GM19351 (cell line): ENCODE measurements around the gene WDR1.
A peak's percentile ranks its signal among the peaks of the same experiment; 100 is the strongest.
"Not testable (repeated sequence)": the region's sequence is repeated elsewhere in the genome, so short reads cannot be mapped to it uniquely, and the experiment has no call there.

Experiments
- ATAC-seq: cut with Tn5 transposase; IDR thresholded peaks from one replicate; pipeline ENCODE4 v1.9.1; 2021; ENCODE audit warnings: mild to moderate bottlenecking, moderate library complexity; ENCODE audit not compliant: unreplicated experiment

WDR1 gene

GRCh38 chr4:10134141-10134540, 17.5 kb upstream of the WDR1 start:
- ATAC-seq = no peak

GRCh38 chr4:10131202-10131601, 14.6 kb upstream of the WDR1 start:
- ATAC-seq = no peak

GRCh38 chr4:10130178-10130888, 13.7 kb upstream of the WDR1 start:
- no peak for ATAC-seq

DNA sequence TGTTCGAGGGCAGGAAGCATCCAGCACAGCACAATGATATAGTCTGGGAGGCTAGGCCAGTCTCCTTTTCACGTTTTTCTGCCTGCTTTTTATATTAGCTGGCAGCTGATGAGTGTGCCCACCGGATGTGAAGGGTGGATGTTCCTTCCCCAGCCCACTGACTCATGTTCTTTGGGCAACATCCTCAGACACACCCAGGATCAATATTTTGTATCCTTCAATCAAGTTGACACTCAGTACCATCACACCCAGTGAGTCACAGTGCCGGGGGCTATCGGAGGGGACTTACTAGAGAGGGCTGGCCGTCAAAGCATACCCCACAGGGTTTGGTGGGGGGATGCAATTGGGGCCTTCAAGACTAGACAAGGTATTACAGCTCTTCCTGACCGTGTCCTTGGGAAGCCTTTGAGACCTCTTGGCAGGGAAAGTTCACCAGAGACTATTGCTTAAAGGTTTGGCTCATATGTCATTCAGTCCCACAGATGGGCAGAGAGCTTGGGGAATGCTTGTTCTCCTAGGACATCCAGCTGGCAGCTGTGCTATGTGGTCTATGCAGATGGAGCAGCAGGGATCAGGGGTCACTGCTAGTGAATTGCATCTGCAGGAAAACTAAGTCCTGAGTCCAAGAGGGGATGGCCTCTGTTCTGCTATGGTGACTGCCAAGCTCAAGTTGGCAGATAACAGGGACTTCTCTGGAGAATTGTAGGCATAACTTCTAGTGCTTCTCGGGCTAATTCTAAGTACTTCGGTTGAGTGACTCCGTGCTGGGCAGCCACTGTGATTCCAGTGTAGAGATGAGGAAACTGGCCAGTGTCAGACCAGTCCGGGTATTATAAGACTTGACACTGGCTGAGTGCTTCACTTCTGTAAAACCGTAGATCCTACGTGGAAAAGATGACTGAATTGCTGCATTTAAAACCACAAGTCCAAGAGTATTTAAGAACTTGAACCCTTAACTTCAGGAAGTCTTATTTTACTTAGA, 12.9 kb upstream of the WDR1 start:
- no peak for ATAC-seq

GRCh38 chr4:10128761-10129160, 12.2 kb upstream of the WDR1 start:
- ATAC-seq = no peak

DNA sequence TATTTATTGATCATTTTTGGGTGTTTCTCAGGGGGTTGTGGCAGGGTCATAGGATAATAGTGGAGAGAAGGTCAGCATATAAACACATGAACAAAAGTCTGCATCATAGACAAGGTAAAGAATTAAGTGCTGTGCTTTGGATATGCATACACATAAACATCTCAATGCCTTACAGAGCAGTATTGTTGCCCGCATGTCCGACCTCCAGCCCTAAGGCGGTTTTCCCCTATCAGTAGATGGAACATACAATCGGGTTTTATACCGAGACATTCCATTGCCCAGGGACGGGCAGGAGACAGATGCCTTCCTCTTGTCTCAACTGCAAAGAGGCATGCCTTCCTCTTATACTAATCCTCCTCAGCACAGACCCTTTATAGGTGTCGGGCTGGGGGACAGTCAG, 10.9 kb upstream of the WDR1 start:
- not testable (repeated sequence) for ATAC-seq

DNA sequence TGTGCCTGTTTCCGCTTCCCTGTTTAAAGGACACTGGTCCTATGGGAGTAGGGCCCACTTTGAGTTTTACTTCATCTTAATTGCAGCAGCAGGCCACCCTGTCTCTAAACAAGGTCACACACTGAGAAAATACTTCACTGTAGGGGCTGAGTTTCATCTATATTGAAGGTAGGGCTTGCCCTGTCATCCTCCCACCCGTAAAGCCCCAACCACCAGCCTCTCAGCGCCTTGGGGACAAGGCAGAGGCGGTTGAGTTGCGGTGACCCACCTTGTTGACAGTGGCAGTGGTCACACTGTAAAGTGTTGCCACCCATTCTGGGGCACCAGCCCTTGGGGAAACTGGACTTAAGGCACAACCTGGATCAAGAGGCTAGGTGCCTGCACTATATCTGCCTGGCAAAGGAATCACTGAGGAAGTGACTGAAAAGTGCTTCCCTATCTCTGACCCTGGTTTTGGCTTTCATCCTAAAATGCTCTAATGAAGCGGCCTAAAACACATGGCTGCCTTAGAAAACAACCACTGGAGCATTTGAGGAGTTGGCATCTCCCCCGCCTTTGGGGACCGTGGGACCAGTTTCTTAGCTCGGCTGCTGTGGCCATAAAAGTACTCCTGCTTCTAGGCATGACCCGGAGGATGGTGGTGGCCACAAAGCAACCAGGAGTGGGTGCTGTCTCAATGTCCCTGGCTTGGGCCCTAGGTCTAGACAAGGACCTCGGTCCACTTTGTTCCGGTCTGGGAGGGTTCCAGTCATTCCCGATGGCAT, 7.8 kb upstream of the WDR1 start:
- no peak for ATAC-seq

GRCh38 chr4:10123227-10124101, 6.9 kb upstream of the WDR1 start:
- no peak for ATAC-seq

- ATAC-seq = no peak
Measured at GRCh38 chr4:10122236-10122932, 5.8 kb upstream of the WDR1 start.

GRCh38 chr4:10121568-10122208, 5.1 kb upstream of the WDR1 start:
- ATAC-seq = no peak

DNA sequence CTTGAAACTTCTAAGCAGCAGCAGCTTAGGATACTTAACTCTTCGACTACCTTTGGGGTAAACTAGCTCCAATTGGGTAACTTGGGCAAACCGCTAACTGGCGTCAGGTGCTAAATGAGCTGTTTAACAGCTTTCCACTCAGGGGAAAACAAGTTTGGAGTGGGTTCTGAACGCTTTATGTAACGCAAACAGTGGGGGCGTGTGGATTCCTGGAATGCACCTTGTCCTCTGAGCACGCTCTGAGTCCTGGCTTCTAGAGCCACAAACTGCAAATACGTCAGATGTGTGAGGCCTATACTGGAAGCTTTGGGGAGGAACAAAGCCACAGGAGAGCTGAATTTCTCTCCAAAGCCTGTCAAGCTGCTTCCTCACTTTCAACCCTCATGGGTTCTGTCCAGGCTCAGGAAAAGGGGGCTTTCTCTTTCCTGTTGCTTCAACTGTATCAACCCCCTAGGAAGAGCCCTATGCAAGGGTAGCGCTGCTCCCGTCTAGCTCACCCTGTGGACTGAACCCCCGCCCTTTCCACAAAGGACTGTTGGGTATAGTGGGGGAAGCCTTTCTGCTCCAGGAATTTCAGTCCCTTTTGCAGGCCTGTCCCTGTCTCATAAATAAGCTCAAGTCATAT, 4.5 kb upstream of the WDR1 start:
- no peak for ATAC-seq

GRCh38 chr4:10119773-10120172, 3.2 kb upstream of the WDR1 start:
- no peak for ATAC-seq

DNA sequence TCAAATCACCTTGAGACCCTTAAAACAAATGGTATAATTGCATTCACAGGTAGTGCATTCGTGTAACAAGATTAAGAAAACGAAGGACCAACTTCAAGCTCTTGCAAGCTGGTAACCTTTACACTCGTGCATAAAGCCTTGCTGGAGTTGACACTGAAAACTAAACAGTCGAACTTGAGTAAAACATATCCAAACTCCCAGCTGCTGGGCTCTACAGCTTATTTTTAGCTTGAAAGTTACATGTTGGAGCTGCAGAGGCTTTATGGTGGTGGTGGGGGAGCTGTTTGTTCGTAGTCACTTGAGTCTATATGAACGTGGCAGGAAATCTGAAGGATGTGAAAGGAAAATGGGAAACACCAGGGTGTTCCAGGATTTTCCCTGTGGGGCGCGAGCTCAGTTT, 2.7 kb upstream of the WDR1 start:
- no peak for ATAC-seq

GRCh38 chr4:10118048-10119004, 1.7 kb upstream of the WDR1 start:
- ATAC-seq = peak; percentile 28

GRCh38 chr4:10117359-10118047, 904 bp upstream of the WDR1 start:
- ATAC-seq = peak; percentile 18

GRCh38 chr4:10115797-10116568, 616 bp downstream of the WDR1 start:
- ATAC-seq = peak; percentile 44
